NCI-H2227 (cell line): Measurements from ENCODE around the gene GNRHR.
"Not testable (repeated sequence)": the region's sequence is repeated elsewhere in the genome, so short reads cannot be mapped to it uniquely, and the experiment has no call there.

ENCODE experiments used
- DNase-seq: peaks from one replicate; lab custom pipeline; 2025; ENCODE audit not compliant: unreplicated experiment; lab: John Stamatoyannopoulos, UW

Gene GNRHR

DNA sequence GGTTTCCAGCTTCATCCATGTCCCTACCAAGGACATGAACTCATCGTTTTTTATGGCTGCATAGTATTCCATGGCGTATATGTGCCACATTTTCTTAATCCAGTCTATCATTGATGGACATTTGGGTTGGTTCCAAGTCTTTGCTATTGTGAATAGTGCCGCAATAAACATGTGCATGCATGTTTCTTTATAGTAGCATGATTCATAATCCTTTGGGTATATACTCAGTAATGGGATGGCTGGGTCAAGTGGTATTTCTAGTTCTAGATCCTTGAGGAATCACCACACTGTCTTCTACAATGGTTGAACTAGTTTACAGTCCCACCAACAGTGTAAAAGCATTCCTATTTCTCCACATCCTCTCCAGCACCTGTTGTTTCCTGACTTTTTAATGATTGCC lies 23.7 kb downstream of the GNRHR start:
- DNase-seq: not testable (repeated sequence)

DNA sequence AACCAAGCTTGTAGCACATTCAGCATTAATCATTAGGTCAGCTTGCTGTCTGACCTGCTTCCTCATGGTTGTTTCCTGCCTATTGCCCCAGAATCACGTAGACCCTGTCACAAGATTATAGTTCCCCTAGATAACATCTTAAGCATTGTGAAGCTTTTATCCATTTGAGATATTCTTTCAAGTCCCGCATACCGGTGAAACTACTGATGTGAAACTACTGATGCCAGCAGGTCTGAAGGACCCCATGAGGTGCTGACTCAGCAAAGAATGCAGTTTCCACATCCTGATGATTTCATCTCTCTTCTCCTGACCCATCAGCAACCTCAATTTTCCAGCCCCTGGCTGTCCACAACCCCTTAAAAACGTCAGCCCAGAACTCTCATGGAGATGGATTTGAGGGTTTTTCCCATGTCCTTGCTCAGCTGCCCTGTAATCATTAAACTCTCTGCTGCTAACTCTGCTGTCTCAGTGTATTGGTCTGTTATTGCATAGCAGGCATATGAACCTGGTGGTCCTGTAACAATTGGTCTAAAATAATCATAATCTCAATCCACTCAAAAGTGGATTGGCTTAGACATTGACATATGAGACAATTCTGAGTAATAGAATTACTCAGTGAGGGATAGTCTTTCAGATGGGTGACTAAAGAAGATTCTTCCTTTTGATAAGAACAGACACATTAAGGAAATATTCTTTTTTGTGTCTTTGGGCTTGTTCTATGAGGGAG lies 26.9 kb downstream of the GNRHR start:
- DNase-seq: no peak

DNA sequence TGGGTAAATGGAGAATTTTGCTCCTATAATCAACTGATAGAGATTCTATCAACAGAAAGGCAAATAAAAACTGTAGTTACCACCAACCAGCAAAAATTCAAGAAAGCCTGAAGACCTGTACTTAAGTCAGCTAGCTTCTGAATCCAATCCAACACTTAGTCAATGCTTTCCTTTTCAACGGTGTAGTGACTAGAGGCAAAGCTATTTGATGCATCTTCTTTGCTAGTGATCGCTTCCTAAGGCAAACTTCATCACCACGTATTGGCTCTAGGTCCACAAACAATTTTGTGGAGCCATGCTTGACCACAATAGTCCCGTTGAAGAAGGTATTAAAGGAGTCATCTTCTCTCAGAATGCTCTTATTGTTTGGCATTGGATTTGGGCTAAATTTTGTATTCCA lies 28.2 kb downstream of the GNRHR start:
- no peak for DNase-seq

DNA sequence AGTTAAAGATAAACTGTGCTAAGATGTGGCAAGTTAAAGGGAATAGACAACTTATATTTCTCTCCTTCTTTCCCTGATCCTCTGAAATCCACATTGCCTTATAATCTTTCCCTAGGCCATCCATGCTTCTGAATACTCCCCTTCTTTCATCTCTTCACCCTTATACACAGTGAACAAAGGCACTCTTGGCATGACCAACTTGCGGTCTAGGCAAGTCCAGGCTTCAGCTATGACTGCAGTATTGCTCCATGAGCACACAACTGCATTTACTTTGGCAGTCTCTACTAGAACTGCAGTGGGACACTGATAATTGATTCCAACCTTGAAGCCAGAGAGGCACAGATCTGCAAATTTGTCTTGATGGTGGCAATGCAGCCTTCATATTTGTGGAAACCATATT lies 29.1 kb downstream of the GNRHR start:
- DNase-seq: no peak

DNA sequence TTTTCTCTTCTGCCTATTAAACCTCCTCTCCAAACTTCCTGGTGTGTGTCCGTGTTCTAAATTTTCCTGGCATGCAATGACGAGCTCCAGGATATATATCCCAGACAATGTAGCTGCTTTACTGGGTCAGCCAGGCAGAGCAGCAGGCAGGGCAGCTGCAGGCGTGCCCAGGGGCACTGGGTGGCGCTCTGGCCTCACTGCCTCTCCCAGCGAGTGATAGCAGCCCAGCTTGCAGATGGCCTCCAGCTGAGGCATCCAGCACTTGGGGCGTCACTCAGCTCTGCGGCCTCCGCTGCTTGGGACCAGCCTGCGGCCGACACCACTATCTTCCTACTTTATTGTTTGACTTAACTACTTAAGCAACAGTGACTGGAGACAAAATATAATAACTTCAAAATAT lies 30.2 kb downstream of the GNRHR start:
- DNase-seq: no peak

DNA sequence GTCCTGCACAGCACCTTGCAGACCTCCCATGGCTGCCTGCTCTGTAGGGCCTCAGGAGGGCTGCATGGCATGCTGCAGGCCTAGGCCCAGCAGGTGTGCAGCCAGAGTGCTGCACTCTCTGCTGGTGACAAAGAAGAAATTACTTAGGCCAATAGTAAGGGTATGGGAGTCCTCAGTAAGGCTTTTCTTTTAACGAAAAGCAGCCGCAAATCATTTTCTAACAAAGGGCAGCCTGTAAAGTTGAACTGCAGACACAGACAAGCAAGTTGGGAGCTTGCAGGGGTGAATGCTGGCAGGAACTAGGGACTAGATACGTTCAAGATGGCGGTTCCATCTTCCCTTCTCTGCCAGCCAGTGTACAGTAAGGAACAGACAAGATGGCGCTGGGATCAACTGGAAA lies 30.8 kb downstream of the GNRHR start:
- no peak for DNase-seq

DNA sequence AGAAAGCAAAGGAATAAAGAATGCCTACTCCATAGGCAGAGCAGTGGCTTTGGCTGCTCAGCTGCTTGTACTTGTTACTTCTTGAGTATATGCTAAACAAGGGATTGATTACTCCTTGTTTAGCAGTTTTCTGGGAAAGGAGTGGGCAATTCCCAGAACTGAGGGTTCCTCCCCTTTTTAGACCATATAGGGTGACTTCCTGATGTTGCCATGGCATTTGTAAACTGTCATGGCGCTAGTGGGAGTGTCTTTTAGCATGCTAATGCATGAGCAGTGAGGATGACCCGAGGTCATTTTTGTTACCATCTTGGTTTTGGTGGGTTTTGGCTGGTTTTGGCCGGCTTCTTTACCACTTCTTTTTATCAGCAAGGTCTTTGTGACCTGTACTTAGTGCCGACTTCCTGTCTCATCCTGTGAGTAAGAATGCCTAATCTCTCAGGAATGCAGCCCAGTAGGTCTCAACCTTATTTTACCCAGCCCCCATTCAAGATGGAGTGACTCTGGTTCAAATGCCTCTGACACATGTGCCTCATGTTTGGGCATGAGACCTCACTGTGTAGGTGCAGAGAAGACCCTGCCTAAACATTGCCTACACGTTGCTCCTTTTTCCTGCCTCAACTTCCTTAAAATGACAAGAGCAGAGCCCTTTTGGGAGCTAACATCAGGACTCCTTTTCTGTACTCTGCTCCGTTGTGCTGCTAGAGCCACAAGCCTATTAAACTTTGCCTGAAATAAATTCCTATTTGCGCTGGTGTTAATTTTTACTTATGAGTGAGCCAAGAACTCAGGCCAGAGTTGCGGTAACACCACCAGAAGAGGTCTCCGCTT lies 32.2 kb downstream of the GNRHR start:
- no peak for DNase-seq

DNA sequence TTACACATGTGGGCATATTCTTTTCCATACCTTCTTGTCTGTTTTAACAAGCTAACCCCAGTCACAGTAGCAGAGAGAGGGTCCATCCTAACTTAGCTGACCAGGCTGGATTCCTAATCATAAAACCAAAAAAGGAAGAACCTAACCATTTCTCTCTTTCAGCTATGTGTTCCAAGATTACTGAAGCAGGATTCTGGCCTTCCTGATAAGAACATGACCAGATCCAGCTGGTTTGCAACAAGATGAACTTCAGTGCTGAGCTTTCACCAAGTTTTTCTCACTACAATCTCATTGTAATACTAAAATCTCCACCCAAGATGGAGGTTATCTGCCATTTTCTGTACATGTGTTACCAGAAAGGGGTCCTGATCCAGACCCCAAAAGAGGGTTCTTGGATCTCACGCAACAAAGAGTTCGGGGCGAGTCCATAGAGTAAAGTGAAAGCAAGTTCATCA lies 32.8 kb downstream of the GNRHR start:
- no peak for DNase-seq

DNA sequence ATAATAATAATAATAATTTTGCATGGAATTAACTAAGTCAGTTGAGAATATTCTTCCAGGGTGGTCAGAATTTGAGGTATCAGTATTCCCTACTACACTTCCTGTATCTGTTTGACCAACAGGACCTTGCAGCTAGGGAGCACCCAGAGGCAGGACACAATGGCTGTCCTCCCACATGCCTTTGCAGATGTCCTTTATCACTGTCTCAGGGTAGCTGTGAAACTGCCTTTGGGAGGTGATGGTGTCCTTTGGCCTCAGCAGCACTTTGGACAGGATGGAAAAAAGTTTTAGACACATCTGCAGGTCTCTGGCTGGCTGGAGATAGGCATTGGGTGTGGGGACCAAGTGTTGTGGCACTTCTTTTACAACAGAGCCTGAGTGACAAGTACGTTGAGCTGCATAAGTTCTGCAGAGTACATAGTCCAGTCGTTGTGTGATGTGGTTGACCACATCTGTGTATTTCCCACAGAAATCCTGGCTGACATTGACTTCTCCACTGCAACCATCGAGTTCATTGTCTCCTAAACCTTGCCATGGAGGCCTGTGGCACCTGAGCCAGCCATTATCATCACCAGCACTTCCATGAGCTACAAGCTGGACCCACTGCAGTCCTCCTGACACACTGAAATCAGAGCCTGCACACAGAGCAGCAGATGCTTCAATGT lies 34.1 kb downstream of the GNRHR start:
- DNase-seq: no peak

DNA sequence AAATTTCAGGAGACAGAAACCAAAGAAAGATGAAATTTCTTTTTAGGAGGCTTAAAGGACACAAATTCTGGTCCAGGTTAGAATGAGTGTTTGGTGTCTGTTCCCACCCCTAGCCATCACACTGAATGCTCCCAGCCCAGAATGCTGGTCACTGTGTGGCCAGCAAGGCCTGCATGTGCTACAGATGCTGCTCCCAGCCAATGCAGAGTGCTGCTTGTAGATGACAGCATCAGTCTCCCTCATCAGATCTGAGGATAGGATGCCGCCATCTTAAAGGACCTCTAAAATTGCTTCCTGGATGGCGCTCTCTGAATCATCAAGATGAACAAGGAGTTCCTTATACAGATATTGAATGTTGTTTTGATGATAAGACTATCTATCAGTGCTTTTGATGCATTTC lies 35.3 kb downstream of the GNRHR start:
- no peak for DNase-seq

DNA sequence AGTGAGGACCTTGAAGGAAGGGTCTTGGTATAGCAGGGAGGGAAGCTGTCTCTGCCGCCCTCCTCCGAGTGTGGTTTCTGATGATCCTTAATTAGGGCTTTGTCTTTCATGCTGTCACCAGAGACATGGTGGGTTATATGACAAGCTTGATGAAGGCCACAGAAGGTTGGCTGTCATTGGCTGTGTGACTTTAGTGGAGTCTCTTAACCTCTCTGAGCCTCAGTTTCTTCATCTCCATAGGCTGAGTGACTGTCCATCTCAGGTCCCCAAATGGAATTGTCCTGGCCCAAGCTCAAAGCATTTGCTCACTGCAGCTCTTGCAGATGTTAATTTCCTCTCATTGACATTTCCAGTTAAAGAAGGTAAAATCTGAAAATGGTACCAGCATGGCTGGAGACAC lies 36.6 kb downstream of the GNRHR start:
- DNase-seq: no peak

DNA sequence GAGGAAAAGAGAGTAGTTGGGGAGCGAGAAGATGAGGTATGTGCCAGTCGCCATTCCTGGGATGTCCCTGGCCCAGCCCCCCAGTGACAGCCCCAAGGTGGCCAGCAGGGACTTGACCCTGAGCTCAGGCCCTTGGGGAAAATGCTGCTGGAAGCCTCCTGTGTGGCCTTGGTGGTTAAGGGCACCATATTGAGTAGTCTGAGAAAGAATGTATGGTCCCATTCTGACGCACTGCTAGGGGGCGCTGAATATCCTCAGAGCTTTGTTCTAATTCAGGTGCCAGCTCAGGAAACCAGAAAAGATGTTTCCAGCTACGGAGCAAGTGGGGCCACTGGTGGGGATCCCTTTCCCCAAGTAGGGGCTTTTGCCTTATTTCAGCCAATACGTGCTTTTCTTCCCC lies 39.2 kb downstream of the GNRHR start:
- DNase-seq: no peak

DNA sequence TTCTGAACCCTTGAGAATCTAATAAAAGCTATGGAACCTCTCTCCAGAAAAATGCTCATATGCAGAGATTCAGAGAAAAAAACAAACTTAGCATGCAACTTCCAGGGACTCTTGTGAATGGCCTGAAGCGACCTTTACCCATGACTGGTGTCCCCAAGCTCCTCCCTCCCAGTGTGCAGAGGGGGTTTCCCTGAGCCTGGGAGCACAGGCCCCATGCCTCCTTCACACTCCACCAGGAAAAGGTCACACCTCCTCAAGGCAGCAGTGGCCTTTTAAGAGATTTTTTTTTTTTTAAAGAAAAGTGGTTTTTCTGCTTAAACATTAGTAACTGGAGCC lies 40.0 kb downstream of the GNRHR start:
- DNase-seq: no peak

DNA sequence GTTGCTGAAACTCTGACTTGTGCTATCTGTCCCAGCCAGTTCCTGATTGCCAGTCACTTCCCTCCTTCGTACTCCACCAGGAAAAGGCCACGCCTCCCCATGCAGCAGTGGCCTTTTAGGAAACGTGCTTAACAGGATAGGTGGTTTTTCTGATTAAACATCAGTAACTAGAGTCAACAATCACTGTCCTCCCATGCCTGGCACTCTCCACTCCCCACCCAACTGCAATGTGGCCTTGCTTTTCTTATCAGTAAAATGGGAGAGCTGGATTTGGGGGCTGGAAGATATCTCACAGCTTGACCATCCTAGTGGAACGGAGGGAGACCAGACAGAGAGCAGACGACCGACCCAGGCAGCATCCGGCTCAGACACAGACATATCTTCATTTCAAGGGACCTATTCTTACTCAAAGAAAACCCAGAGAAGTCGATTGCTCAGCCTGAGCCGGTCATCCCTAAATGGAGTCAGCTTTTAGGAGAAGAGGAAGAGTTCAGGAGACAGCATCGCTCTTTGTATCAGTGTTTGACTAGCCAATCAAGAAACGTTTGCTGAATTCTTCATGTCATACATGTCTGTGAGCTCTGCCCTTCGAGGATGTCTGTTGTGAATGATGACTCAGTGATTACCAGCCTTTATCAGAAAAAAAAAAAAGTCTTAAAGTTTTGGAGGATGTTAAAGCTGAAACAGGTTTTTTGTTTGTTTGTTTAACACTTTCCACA lies 40.5 kb downstream of the GNRHR start:
- no peak for DNase-seq

DNA sequence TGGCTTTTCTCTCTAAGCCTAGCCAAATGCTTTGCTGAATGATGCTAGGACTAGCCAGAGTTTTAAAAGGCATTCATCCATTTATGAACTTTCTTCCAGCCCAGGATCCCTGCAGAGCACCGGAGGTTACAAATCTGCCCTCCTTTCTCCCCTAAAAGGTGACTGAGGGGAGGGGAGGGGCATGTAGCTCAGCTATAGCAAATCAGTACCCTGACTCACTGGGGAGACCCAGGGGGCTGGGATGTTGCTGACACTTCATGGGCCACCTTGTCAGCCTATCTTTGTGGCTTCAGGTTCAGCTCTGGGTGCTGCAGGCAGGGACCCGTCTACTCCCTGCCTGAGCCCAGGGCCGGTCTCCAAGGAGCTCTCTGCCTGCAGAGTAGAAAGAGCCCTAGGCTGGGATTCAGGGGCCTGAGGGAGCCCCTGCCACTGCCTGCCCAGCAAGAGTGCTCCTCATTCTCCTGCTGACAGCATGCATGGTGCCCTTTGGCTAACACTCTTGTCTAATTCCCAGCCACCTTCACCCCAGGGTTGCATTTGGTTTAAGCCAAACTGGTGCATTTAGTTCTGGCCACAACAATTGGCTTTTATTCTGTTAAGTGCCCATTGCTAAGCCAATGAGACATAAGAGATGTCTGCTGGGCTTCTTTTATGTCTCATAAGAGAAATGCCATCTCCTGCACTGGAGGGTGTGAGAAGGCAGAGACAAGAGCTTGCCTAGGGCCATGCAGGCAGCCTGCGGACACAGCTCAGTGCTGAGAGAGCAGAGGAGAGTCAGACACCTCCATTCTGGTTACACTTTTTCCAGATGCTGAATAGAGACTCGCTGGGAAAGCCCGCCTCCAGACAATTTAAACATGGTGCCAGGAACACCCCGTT lies 41.3 kb downstream of the GNRHR start:
- DNase-seq: peak; percentile 2

DNA sequence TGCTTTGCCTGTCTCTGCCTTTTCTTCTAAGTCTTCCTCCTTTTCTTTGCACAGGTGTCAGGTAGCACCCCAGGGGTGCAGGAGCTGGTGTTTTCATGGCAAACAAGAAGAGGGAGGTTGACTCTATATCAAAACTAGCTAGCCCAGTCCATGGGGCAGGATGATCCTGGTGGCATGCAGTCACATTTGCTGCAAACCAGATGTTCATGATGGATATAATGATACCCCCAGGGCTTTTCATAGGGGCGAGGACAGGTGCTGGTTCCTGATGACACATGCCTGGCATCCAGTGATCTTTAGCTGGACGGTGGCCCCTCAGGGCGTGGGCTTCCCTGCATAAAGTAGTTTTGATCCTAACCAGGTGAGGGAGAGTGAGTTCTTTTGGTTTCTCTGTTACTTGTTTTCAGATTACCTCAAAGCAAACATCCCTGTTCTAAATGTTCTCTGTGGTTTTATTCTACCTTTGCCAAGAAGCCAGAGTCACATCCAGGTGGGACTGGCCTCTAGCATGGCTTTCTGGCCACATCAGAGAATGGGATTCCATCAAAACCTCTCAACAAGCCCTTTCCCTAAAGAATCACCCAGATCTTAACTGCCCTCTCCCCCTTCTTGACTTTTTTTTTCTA lies 42.1 kb downstream of the GNRHR start:
- DNase-seq: no peak

DNA sequence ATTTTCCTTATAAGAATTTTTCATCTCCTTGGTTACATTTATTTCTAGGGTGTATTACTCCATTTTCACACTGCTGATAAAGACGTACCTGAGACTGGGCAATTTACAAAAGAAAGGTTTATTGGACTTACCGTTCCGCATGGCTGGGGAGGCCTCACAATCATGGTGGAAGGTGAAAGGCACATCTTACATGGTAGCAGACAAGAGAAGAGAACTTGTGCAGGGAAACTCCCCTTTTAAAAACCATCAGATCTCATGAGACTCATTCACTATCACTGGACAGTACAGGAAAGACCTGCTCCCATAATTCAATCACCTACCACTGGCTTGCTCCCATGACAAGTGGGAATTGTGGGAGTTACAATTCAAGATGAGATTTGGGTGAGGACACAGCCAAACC lies 47.5 kb downstream of the GNRHR start:
- DNase-seq: not testable (repeated sequence)

DNA sequence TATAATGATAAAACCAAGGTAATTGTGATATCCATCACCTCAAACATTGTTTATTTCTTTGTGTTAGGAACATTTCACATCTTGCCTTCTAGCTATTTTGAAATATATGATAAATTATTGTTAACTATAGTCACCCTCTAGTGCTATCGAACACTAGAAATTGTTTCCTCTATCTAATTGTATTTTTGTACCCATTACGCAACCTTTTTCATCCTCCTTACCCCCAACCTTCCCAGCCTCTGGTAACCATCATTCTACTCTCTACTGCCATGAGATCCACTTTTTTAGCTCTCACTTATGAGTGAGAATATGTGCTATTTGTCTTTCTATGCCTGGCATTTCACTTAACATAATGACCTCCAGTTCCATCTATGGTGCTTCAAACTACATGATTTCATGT lies 49.3 kb downstream of the GNRHR start:
- DNase-seq: no peak

DNA sequence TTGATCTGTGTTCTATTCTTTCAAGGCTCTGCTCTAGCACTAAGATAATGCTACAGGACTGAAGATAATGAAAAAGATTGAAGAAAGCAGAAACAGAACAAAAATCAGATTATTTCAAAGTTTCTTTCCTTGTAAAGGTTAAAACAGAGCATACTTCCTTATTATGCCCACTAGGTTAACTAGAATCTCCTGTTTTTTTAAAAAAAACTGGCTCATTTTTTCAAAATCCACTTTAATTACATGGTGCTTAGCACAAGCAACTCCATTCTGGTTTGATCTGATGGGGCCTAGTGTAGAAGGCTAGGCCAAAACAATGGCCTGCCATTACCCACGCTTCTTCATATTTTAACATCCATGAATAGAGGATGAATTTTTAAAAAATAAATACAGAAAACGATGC lies 52.0 kb downstream of the GNRHR start:
- DNase-seq: peak; percentile 2

DNA sequence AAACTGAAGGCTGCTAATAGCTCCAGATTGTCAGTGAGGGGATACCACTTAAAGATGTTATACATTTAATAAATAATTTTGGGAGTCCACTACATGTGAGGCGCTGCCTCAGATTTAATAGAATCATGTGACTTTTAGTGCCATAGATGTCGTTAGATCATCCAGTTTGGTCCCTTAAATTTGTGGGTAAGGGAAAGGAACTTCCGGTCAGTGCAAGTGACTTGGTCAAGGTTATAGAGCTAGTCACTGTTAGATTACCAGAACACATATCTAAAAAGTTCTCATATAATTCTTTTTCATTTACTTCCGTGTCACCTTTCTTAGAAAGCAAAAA lies 52.7 kb downstream of the GNRHR start:
- peak; percentile 41 for DNase-seq
